HepG2 (cell line): ENCODE results near the gene RPS27A. TPM values are rescaled to one million over a fixed set of nuclear protein-coding genes. Genes with fewer than 3 reads are reported as not detected.

Source experiments
- CCAR2 ChIP-seq: fragments of 200-400 bp; formaldehyde crosslinking; optimal IDR thresholded peaks from 2 replicates; pipeline ENCODE3; 2018; ENCODE audit warnings: low read depth, mild to moderate bottlenecking, low read length, moderate library complexity
- ETV5 ChIP-seq: IDR thresholded peaks from 2 replicates; pipeline ENCODE4 v1.6.1; 2018; ENCODE audit warnings: missing biosample characterization, missing genetic modification reagents, inconsistent platforms, borderline replicate concordance
- RAD21 ChIP-seq: fragments of 450-650 bp; formaldehyde crosslinking; IDR thresholded peaks from 2 replicates; pipeline ENCODE4 v1.5.0; 2020; ENCODE audit warnings: mild to moderate bottlenecking
- ZNF34 ChIP-seq: sonication (generic); formaldehyde crosslinking; IDR thresholded peaks from 2 replicates; pipeline ENCODE4 v1.4.0; 2020; ENCODE audit warnings: mild to moderate bottlenecking, missing genetic modification reagents, borderline replicate concordance
- ZNF432 ChIP-seq: sonication (generic); formaldehyde crosslinking; IDR thresholded peaks from 2 replicates; pipeline ENCODE4 v1.5.0; 2020; ENCODE audit warnings: missing genetic modification reagents, mild to moderate bottlenecking, borderline replicate concordance
- ZNF513 ChIP-seq: sonication (generic); formaldehyde crosslinking; conservative IDR thresholded peaks from 2 replicates; pipeline ENCODE4 v1.5.0; 2020; ENCODE audit warnings: missing genetic modification reagents
- ZNF576 ChIP-seq: sonication (generic); formaldehyde crosslinking; IDR thresholded peaks from 2 replicates; pipeline ENCODE4 v1.4.0; 2020; ENCODE audit warnings: mild to moderate bottlenecking, missing genetic modification reagents
- ZNF740 ChIP-seq: sonication (generic); formaldehyde crosslinking; IDR thresholded peaks from 2 replicates; pipeline ENCODE4 v1.4.0; 2020; ENCODE audit warnings: missing genetic modification reagents
- ZNF839 ChIP-seq: sonication (generic); formaldehyde crosslinking; IDR thresholded peaks from 2 replicates; pipeline ENCODE4 v1.4.0; 2020; ENCODE audit warnings: missing genetic modification reagents, mild to moderate bottlenecking, borderline replicate concordance
- ZSCAN25 ChIP-seq: sonication (generic); formaldehyde crosslinking; IDR thresholded peaks from 2 replicates; pipeline ENCODE4 v1.8.0; 2022; ENCODE audit warnings: mild to moderate bottlenecking, missing genetic modification reagents
- ZSCAN9 ChIP-seq: IDR thresholded peaks from 2 replicates; pipeline ENCODE4 v1.6.1; 2016; ENCODE audit warnings: borderline replicate concordance
- polyA plus RNA-seq, 8 experiments: library from polyadenylated mRNA; depleted of rRNA in 3 of 8; stranded (reverse) in 7 of 8; unstranded in 1 of 8; fragments of >200 nt; fragmentation: Illumina TruSeq in 4 of 8; extraction: Trizol in 4 of 8; gene quantifications; 2 replicates each; pipeline versions ENCODE4 v1.2.1 to v1.2.3, GENCODE V29; 2011 to 2016; ENCODE audit warnings: low read depth in 4 of 8, missing spikeins in 1 of 8, mixed read lengths in 1 of 8; ENCODE audit not compliant: insufficient read depth in 1 of 8
- total RNA-seq, 5 experiments: library from RNA; depleted of rRNA; stranded (reverse); fragments of >200 nt; fragmentation: Illumina TruSeq; extraction: Trizol; gene quantifications; 2 replicates each; pipeline ENCODE4 v1.2.3, GENCODE V29; 2016; ENCODE audit warnings: low read depth in 1 of 5
- TF ChIP-seq, protein P1 (sequence below): sonication (generic); formaldehyde crosslinking; IDR thresholded peaks from 2 replicates; pipeline ENCODE4 v1.8.0; 2022; ENCODE audit warnings: mild to moderate bottlenecking, missing genetic modification reagents
- TF ChIP-seq, protein P2 (sequence below): sonication (generic); formaldehyde crosslinking; IDR thresholded peaks from 2 replicates; pipeline ENCODE4 v1.4.0; 2020; ENCODE audit warnings: mild to moderate bottlenecking, missing genetic modification reagents
- TF ChIP-seq, protein P3 (sequence below): sonication (generic); formaldehyde crosslinking; IDR thresholded peaks from 2 replicates; pipeline ENCODE4 v1.4.0; 2020; ENCODE audit warnings: missing genetic modification reagents, borderline replicate concordance
- TF ChIP-seq, protein P4 (sequence below): IDR thresholded peaks from 2 replicates; pipeline ENCODE4 v1.6.1; 2016; ENCODE audit warnings: missing biosample characterization, missing genetic modification reagents, low read depth

The RPS27A gene
- total and polyA plus RNA-seq, 2 of the 13 experiments (the other 11 are each of a cell fraction or from before 2014, with no cell fraction given): 2,779 to 3,269 TPM

GRCh38 chr2:55282110-55282917, 49.8 kb downstream of the RPS27A start (continued):
- TF ChIP-seq ZNF513 (CRISPR knock-in tag) (no peak), ZNF839 (peak; percentile 93), ZNF34 (CRISPR knock-in tag) (peak; percentile 46; the same call in 1 of the 2 replicates), ZSCAN9 (CRISPR knock-in tag) (peak; percentile 92), ZNF432 (no peak), RAD21 (CRISPR knock-in tag) (peak; percentile 70), ETV5 (CRISPR knock-in tag) (peak; percentile 81), ZNF740 (CRISPR knock-in tag) (no peak), ZSCAN25 (CRISPR knock-in tag) (peak; percentile 61; the same call in 1 of the 2 replicates), CCAR2 (no peak), ZNF576 (CRISPR knock-in tag) (0 out of 2 replicates have a peak, but pooled peaks have one; percentile 68)
- TF ChIP-seq, protein P1, sequence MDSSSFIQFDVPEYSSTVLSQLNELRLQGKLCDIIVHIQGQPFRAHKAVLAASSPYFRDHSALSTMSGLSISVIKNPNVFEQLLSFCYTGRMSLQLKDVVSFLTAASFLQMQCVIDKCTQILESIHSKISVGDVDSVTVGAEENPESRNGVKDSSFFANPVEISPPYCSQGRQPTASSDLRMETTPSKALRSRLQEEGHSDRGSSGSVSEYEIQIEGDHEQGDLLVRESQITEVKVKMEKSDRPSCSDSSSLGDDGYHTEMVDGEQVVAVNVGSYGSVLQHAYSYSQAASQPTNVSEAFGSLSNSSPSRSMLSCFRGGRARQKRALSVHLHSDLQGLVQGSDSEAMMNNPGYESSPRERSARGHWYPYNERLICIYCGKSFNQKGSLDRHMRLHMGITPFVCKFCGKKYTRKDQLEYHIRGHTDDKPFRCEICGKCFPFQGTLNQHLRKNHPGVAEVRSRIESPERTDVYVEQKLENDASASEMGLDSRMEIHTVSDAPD: no peak
- TF ChIP-seq, protein P2, sequence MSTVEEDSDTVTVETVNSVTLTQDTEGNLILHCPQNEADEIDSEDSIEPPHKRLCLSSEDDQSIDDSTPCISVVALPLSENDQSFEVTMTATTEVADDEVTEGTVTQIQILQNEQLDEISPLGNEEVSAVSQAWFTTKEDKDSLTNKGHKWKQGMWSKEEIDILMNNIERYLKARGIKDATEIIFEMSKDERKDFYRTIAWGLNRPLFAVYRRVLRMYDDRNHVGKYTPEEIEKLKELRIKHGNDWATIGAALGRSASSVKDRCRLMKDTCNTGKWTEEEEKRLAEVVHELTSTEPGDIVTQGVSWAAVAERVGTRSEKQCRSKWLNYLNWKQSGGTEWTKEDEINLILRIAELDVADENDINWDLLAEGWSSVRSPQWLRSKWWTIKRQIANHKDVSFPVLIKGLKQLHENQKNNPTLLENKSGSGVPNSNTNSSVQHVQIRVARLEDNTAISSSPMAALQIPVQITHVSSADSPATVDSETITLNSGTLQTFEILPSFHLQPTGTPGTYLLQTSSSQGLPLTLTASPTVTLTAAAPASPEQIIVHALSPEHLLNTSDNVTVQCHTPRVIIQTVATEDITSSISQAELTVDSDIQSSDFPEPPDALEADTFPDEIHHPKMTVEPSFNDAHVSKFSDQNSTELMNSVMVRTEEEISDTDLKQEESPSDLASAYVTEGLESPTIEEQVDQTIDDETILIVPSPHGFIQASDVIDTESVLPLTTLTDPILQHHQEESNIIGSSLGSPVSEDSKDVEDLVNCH: 0 out of 2 replicates have a peak, but pooled peaks have one; percentile 40
- TF ChIP-seq, protein P3, sequence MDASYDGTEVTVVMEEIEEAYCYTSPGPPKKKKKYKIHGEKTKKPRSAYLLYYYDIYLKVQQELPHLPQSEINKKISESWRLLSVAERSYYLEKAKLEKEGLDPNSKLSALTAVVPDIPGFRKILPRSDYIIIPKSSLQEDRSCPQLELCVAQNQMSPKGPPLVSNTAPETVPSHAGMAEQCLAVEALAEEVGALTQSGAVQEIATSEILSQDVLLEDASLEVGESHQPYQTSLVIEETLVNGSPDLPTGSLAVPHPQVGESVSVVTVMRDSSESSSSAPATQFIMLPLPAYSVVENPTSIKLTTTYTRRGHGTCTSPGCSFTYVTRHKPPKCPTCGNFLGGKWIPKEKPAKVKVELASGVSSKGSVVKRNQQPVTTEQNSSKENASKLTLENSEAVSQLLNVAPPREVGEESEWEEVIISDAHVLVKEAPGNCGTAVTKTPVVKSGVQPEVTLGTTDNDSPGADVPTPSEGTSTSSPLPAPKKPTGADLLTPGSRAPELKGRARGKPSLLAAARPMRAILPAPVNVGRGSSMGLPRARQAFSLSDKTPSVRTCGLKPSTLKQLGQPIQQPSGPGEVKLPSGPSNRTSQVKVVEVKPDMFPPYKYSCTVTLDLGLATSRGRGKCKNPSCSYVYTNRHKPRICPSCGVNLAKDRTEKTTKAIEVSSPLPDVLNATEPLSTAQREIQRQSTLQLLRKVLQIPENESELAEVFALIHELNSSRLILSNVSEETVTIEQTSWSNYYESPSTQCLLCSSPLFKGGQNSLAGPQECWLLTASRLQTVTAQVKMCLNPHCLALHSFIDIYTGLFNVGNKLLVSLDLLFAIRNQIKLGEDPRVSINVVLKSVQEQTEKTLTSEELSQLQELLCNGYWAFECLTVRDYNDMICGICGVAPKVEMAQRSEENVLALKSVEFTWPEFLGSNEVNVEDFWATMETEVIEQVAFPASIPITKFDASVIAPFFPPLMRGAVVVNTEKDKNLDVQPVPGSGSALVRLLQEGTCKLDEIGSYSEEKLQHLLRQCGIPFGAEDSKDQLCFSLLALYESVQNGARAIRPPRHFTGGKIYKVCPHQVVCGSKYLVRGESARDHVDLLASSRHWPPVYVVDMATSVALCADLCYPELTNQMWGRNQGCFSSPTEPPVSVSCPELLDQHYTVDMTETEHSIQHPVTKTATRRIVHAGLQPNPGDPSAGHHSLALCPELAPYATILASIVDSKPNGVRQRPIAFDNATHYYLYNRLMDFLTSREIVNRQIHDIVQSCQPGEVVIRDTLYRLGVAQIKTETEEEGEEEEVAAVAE: peak; percentile 76; the same call in 1 of the 2 replicates
- TF ChIP-seq, protein P4, sequence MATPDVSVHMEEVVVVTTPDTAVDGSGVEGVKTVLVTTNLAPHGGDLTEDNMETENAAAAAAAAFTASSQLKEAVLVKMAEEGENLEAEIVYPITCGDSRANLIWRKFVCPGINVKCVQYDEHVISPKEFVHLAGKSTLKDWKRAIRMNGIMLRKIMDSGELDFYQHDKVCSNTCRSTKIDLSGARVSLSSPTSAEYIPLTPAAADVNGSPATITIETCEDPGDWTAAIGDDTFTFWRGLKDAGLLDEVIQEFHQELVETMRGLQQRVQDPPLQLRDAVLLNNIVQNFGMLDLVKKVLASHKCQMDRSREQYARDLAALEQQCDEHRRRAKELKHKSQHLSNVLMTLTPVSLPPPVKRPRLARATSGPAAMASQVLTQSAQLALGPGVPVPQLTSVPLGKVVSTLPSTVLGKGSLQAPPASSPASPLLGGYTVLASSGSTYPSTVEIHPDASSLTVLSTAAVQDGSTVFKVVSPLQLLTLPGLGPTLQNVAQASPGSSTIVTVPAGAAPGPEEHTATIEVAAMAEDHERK (CRISPR knock-in tag): peak; percentile 17; the same call in 1 of the 2 replicates
